GM21723 (cell line): ENCODE results near the gene RIN3.

Experiments used
- ATAC-seq: cut with Tn5 transposase; IDR thresholded peaks from one replicate; pipeline ENCODE4 v1.9.1; 2021; ENCODE audit warnings: mild to moderate bottlenecking, moderate library complexity; ENCODE audit not compliant: unreplicated experiment

RIN3 gene, protein sequence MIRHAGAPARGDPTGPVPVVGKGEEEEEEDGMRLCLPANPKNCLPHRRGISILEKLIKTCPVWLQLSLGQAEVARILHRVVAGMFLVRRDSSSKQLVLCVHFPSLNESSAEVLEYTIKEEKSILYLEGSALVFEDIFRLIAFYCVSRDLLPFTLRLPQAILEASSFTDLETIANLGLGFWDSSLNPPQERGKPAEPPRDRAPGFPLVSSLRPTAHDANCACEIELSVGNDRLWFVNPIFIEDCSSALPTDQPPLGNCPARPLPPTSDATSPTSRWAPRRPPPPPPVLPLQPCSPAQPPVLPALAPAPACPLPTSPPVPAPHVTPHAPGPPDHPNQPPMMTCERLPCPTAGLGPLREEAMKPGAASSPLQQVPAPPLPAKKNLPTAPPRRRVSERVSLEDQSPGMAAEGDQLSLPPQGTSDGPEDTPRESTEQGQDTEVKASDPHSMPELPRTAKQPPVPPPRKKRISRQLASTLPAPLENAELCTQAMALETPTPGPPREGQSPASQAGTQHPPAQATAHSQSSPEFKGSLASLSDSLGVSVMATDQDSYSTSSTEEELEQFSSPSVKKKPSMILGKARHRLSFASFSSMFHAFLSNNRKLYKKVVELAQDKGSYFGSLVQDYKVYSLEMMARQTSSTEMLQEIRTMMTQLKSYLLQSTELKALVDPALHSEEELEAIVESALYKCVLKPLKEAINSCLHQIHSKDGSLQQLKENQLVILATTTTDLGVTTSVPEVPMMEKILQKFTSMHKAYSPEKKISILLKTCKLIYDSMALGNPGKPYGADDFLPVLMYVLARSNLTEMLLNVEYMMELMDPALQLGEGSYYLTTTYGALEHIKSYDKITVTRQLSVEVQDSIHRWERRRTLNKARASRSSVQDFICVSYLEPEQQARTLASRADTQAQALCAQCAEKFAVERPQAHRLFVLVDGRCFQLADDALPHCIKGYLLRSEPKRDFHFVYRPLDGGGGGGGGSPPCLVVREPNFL

DNA sequence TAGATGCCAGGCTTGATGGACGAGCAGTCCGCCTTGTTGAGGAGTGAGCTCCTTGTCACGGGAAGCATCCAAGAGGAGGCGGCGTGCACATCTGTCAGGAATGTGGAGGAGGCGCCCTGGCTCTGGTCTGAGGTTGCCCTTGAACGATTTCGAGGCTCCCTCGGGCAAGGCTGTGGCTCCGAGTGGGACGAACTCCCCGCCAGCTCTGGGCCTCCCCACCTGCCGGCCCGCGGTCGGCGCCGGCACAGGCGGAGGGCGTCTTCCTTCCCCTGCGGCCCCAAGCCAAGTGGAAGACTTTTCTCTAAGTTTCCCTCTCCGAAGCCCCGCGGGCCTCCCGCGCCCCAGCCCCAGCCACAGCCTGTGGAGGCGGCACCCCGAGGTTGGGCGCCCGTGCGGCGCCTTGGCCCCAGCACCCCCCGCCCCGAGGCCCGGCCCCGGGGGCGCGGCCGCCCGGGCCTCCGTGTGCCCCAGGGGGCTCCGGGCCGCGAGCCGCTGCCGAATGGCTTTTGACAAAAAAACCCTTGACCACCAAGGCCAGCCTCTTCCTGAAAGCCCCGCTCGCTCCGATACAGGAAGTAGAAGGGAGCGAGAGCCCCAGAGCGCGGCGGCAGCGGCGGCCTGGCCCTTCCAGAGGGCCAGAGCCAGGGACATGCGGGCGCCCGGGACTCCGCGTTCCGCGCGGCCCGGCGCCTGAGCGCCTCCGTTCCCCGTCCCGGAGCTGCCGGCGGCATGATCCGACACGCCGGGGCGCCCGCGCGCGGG lies at the start of gene RIN3:
Gene RIN3, plus strand, starts transcription at position 578 of the 762 bp plus-strand sequence. Its CDS starts 152 bp downstream, at position 730.
- peak; percentile 71 for ATAC-seq

DNA sequence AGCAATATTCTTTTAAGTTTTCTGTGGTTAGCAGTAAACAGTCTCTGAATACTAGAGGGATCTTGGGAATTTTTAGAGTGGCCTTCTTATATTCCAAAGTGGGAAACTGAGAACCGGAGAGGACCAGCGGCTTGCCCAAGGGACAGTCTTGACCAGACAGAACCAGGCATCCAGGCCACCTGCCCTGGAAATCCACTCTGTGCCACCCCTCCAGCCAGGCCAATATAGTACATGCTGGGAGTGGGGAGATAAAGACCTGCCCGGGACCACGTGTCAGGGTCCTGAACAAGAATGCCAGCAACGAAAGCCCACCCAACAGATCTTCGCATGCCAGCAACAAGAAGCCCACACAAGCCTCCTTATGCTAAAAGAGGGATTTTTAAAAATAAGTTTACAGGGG lies 49.4 kb upstream of the RIN3 start:
- no peak for ATAC-seq

DNA sequence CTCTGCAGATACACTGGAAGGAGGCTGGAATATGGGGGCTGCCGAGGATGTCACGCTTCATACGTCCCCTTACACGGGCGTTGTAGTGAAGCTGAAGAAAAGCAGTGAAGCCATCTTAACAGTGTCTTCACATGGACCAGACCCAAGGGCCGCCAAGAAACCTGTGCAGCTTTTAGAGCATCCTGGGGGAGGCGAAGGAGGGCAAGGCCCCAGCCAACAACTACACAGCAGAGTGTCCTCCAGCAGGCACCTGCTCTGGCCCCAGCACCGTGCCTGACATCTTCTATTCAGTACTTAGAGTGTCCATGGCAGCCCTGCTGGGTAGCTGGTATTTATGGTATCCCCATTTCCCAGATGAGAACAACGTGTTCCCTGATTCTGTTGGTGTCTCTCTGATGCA lies 48.9 kb upstream of the RIN3 start:
- ATAC-seq = no peak

DNA sequence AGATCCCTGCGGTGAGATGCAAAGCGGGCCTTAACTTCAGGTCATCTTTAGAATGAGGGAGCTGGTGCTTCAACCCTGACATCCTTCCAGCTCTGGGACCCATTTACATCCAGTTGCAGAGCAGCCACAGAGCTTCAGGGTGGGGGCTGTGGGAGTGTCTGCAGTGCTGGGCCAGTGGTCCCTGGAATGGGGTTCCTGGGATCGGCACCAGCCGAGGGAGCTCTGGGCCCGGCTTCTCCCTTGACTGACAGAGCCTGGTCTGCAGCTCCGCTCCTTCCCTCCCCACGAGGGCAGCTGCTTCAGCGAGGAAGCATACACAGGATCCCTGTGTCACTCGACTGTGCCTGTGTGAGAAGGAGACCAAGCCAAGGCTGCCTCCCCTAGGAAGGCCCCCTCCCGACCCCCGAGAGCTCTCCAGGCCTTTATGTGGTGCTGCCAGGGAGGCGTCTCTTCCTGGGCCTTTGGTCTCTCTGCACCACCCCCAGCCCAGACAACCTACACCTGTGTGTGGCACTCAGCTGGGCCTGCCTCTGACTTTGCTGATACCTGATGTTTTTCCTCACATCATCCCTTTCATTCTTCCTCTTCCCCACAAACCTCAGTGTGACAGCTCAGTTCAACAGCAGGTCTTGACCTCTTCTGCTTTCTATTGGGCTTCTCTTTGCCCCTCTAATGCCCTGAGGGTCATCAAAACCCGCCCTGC lies 48.1 kb upstream of the RIN3 start:
- no peak for ATAC-seq

DNA sequence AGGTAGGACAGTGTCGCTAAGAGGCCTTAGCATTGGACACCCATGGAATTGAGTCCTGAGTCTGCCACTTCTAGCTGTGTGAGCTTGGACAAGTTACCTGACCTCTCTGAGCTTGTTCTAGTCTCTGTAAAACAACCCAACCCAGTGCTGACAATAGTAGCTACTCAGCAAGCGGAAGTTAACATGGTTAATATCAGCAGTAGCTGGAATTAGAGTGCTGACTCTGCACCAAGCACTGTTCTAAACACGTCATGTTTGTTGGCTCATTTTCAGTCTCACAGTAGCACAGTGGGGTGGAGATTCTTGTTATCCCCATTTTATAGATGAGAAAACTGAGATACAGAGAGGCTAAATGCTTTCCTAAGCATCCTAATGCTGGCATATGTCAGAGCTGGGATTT lies 47.5 kb upstream of the RIN3 start:
- ATAC-seq = no peak

DNA sequence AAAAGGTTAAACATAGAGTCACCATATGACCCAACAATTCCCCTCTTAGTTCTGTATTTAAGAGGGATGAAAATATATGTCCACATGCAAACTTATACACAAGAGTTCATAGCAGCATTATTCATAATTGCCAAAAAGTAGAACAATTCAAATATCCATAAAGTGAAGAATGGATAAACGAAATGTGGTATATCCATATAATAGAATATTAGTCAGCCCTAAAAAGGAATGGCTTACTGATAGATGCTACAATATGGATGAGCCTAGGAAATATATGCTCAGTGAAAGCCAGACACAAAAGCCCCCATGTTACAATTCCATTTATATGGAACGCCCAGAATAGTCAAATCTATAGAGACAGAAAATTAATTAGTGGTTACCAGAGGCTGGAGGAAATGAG lies 44.1 kb upstream of the RIN3 start:
- ATAC-seq = no peak

DNA sequence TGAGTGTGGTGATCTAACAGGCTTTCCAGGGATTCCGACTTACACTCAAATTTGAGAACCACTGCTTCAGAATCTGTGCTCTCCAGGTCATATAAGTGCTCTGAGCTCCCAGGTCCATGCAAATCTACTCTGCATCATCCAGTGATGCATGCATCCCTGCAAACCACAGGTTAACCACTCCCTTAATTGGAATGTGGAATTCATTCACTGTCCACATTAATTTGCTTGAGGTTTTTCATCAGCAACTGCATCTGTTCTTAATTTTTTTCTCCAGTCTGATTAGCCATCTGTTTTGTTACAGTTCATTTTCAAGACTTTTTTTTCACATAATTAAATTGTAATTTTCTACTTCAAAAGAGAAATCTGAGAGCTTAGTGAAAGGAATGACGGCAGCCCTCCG lies 43.4 kb upstream of the RIN3 start:
- ATAC-seq = no peak

DNA sequence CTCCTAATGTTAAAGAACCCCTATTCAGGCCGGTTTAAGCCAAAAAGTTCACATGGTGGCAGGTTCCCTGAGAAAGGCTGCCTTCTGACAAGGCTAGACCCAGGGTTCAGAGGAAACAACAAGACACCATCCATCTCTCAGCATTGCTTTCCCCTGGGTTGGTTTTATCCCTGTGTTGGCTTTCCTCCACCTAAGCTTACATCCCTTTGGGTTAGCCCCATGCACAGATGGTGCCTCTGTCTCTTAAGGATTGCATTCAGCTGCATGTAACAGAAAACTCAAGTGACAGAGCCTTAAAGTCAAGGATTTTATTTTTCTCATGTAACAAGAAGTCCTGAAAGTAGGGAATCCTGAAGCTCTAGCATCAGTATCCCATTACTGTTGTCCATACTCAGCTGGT lies 42.8 kb upstream of the RIN3 start:
- ATAC-seq = no peak

DNA sequence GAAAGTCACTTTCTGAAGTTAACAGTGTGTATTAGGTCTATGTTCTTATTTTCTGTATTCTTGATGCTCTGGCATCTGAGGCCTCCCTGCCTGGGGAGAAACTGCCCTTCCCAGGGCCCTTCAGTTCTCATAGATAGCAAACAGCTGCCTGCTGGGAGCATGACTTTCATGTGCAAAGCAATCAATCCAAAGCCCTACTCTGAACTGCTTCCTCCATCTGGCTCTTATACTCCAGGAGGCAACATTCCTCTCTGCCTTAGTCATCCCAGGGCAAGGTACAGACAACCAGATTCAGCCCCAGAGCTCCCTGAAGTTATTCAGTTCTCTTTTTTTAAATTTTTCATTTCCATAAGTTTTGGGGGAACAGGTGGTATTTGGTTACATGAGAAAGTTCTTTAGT lies 41.7 kb upstream of the RIN3 start:
- no peak for ATAC-seq

DNA sequence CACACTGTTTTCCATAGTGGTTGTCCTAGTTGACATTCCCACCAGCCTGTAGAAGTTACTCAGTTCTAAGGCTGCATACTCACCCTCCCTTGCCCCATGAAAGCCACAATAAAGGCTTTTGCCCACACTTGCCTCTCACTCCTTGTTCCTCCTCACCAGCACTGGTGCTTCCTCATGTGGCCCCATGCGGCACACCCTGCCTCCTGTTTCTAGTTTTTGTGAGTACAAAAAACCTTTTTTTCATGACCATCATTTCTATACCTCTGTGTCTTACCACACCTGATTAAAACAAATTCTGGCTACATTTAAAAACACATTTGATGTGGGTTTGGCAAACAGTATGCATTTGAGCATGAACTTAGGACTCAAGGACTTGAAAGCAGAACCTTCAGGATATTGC lies 40.7 kb upstream of the RIN3 start:
- no peak for ATAC-seq

DNA sequence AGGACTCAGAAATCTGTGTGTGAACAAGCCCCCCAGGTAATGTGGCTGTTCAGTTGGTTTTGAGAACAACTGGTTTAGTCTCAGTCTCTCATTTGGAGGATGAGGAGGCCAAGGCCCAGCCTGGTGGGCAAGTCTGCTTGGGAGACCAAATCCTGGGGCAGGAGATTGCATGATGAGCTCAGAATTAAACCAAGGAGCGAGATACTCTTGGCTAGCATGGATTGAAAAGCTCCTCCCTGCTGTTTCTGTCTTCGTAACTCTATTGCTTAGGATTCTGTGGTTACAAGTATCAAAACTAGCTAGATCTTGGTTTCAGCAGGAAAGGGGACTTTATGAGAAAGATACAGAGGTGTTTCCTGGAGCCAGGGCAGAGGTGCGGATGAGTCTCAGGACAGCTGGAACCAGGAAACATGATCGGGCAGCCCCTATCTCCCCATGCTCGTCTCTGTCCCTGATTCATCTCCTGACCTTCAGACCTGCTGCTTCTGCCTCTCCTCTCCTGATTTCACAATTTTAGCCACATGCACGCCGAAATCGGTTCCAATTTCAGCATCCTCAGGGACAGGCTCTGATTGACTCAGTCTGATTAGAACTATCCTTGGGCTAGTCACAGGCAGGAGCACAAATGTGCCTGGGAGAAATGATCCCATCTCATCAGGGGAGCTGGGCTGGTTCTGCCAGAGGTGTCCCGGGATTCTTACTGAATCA lies 40.2 kb upstream of the RIN3 start:
- no peak for ATAC-seq

DNA sequence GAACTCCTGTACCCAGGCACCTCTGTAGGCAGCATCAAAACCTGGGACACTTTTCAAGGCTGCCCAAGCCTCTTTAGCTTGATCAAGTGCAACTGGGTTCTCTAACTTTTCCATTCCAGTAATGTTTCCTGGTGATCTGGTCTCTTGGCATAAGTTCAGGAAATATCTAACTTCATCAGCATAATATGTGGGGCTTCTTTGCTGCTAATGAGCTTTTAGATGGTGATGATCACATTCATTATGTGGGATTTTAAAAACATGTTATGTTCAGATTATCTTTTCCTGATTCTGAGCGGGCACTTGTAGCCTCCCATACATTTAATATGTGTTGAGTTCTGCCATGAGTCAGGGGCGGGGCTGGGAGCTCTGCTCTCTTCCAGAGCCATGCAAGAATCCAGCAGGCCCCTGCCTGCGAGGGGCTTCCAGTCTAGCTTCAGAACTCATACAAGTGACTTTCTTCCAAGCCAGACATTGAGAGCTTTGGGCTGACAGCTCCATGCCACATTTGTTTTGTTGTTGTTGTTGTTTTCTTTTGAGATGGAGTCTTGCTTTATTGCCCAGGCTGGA lies 39.5 kb upstream of the RIN3 start:
- ATAC-seq = no peak

DNA sequence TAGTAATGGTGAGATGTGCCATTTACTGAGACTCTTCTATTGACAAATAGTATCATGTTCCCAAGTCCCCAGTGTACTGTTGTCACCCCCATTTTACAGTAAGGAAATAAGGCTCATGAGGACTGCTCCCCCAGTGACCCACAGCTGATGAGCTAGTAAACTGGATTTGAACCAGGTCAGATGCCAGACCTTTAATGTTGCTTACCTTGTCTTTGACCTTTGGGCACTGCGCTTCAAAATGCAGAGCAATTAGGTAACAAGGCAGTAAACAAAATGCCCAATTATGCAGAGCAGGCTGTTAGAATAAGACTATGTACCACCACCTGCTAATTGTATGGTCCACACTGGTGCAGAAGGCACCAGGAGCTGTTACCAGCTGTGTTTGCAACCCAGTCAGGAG lies 38.5 kb upstream of the RIN3 start:
- ATAC-seq = no peak

DNA sequence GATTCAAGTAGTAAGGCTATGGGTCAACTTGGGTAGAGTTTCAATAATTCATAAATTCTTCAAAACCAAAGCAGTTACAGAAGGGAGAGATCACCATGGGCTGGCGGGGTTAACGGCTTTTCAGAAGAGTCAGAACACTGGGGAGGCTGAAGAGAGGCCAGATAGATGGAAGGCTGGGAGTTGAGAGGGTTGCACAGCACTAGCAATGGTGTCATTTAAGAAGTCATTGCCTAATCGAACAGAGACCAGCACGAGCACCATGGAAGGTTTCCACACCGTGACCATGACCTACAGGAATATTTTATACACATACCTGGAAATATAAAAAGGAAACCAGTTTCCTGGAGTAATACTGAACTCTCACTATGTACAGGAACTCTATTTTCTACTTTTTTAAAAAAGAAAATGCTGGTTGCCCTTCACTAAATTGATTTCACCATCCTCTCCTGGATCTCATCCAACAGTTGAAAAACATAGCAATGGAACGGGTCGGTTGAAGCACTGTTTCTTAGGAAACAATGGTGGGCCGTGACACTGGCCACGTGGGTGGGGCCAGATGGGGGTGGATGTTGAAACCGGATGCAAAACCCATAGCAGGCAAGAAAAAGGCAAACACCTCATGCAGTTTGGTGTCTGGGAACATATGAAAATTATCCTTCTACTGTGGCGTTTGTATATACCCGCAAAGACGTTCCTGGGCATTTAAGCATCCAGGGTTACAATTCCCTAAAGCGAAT lies 38.0 kb upstream of the RIN3 start:
- ATAC-seq = no peak

DNA sequence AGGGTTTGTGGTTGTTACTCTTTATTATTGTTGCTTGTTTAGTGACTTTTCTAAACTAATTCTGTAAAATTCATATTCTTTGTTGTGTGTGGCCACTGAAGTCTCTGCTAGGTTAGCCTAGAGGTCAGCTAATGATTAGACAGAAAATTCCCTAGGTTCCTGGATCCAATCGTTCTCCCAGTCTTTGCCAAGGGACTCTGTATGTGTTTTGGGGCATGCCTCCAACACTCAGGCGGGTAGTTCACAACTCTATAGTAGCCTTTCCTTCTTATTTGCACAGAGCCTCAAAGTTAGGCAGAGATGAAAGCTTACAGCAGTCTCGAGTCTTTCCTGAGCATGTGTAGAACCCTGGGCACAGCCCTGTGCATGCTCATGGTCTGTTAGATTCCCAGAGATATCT lies 32.7 kb upstream of the RIN3 start:
- no peak for ATAC-seq

DNA sequence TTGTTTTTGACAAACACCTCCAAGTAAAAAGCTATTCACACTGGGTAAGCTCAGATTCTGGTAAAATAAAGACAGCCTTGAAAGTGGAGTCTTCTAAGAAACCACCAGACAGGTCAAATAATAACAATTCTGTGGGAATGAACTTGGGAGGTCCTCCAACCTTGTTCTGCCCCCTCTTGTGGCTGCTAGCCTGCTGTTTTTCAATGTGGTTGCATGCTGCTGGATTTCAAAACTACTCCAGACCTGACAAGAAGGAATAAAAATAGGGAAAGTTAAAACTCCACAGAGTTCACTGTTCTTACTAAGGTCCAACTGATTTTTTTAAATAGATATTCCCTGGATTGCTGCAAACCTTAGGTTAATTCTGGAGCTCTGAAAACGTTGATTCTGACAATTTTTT lies 32.2 kb upstream of the RIN3 start:
- ATAC-seq = no peak

DNA sequence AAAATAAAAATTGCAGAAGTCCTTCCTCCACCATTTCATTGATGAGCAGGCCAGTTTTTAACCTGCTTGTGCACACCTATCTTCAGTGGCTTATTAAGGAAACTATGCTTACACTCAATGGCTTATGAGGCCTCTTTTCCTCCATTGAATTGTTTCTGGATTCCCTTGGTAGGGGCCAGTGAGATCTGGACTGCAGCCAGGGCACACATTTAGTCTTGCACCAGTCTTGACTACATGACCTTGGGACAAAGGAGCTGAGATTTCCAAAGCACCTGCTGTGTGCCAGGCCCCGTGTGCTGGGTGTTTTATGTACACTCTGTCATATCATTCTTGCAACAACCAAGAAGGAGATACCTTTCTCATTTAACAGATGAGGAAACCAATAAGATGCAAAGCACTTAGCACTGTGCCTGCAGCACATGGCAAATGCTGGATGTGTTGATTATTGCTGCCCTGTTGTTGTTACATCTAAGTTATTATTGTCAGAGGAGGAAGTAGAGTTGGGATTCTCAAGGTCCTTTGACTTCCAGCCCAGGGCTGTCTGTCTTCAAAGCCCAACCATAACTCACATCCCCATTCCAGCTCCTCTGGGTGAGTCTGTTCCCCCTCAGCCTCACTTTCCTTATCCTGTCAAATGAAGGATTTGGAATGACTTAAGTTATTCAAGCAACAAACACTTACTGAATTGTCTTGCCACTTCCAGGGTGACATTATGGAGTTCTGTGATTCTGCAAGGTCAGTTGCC lies 31.6 kb upstream of the RIN3 start:
- no peak for ATAC-seq

DNA sequence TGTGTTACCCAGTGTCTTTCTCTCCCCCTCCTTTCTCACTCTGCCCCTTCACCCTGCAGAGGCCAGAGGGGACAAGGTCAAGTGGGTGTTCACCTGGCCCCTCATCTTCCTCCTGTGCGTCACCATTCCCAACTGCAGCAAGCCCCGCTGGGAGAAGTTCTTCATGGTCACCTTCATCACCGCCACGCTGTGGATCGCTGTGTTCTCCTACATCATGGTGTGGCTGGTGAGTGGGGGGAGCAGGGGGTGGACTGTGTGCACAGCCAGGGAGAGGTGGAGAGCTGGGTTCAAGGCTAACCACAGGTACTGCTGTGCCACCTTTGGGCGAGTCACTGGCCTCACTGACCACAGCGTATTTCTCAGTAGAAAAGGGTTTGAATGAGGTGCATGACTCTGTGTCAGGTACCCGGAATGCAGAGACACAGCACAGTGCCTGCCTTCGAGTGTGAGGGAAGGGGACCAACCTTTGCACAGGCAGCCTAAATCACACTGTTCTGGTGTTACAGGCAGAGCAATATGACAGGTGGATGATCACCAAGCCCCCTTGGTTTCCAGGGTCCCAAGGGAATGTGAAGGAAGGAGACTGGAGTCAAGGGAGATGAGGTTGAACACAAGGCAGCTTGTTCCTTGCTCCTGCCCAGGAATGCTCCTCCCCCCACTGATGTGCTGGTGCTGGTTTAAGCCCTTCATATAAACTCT lies 30.8 kb upstream of the RIN3 start:
- no peak for ATAC-seq
